Neutrophil (primary cell): ENCODE measurements around the gene KLHL29.

Source experiments
- H3K27ac ChIP-seq: fragments of 200-600 bp; sonication (generic); 2 replicates; pipeline ENCODE4 v1.5.1; 2016; ENCODE audit warnings: mild to moderate bottlenecking, moderate library complexity
- H3K27me3 ChIP-seq: fragments of 200-600 bp; sonication (generic); 2 replicates; pipeline ENCODE4 v1.6.0; 2016; ENCODE audit warnings: mild to moderate bottlenecking
- H3K36me3 ChIP-seq: fragments of 200-600 bp; sonication (generic); 2 replicates; pipeline ENCODE4 v1.5.1; 2017
- H3K4me1 ChIP-seq, 2 experiments: fragments of 200-600 bp in 1 of 2; sonication (generic) in 1 of 2; 1 replicate in 1 of 2; 2 replicates in 1 of 2; pipeline versions ENCODE4 v1.5.1 to v1.6.1; 2013 to 2016; ENCODE audit warnings: low read depth in 1 of 2, low read length in 1 of 2, mild to moderate bottlenecking in 1 of 2, moderate library complexity in 1 of 2; ENCODE audit not compliant: control insufficient read depth in 1 of 2, insufficient read depth in 1 of 2
- H3K4me3 ChIP-seq, 2 experiments: fragments of 200-600 bp in 1 of 2; sonication (generic) in 1 of 2; 1 replicate in 1 of 2; 2 replicates in 1 of 2; pipeline ENCODE4 v1.5.1; 2013 to 2016; ENCODE audit warnings: low read depth in 1 of 2, low read length in 1 of 2, mild to moderate bottlenecking in 1 of 2, moderate library complexity in 1 of 2
- H3K9me3 ChIP-seq: fragments of 200-600 bp; sonication (generic); 2 replicates; pipeline ENCODE4 v1.5.1; 2016
- CTCF ChIP-seq: fragments of 200-600 bp; sonication (generic); IDR thresholded peaks from 2 replicates; pipeline ENCODE4 v1.5.1; 2016; ENCODE audit warnings: antibody characterized with exemption

KLHL29 gene

GRCh38 chr2:23423062-23423872 is 38.3 kb downstream of the KLHL29 start:
- Histone ChIP-seq H3K27ac (no peak overlapping the region), H3K4me3 (no peak overlapping the region), H3K4me1 (no peaks in the 10 kb centered on the region), H3K36me3 (no peaks in the 10 kb centered on the region), H3K27me3 (peaks cover 13% of the 10 kb centered on the region), H3K9me3 (no peaks in the 10 kb centered on the region)
- TF ChIP-seq CTCF = no peak

DNA sequence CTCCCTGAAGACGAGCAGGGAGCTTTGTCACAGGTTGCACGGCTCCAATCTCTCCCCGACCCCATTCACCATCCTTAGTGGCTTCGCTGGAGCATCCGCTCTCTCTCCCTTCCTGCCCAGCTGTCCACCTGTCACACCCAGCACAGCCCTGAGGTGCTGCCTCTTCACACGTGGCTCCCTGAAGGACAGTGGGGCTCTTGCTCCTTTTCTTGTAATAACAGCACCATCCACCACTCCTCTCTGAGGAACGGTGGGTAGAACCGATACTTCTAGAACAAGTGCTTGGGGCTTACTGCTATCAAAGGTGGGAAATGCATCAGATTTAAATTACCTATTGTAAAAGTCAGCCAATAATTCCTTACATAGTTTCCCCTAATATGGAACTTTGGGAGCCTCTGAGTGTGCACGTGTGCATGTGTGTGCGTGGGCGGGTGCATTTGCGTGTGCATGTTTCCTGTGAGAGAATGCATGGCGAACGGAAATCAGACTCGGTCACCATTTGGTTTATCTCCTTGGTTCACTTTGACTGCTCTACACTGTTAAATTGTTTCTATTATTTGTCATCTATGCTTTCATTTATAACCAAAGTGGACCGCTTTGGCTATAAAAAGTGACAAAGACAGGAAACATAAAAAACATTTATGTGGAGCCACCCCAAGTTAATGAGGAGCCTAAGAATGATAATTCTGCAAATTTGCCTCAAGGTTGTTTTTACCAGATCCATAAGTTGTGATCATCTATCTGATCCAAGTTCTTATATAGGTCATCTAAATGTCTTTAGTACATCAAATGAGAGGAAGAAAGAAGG is 39.1 kb downstream of the KLHL29 start:
- TF ChIP-seq CTCF = no peak
- no peak overlapping the region for H3K27ac ChIP-seq

DNA sequence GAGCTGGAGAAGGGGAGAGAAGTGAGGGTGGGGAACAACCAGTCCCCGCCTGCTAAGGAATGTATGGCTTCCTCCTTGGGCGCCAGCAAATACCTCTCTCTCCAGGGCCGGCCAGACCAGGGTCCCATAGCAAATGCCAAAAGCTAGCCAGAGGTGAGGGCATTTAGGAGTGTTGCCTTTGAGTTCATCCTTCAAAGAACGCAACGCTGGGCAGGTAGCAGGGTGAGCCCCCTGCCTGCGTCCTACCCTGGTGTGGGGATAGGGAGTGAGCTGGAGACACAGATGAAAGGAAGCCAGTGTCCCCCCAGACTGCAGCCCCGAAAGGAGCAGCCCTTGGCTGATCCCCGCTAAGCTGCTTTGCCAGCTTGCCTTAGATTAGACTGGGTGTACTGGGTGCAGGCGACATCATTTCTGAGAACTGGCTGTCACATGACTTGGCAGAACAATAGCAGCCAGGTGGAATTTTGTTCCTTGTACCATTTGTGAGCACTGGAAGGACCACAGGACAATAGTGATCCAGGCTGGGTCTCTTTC is 40.4 kb downstream of the KLHL29 start:
- Histone ChIP-seq H3K36me3 (no peaks in the 10 kb centered on the region), H3K27ac (no peak overlapping the region), H3K4me1 (no peaks in the 10 kb centered on the region), H3K9me3 (no peaks in the 10 kb centered on the region), H3K4me3 (no peak overlapping the region), H3K27me3 (peaks cover 13% of the 10 kb centered on the region)
- no peak for TF ChIP-seq CTCF

More for the DNA sequence above, 39.1 kb downstream of the KLHL29 start:
- peaks cover 13% of the 10 kb centered on the region for H3K27me3 ChIP-seq
- no peaks in the 10 kb centered on the region for H3K9me3 ChIP-seq
- H3K4me3 ChIP-seq = no peak overlapping the region
- H3K4me1 ChIP-seq = no peaks in the 10 kb centered on the region
- no peaks in the 10 kb centered on the region for H3K36me3 ChIP-seq

GRCh38 chr2:23425885-23426262 is 40.9 kb downstream of the KLHL29 start:
- no peak overlapping the region for H3K27ac ChIP-seq
- H3K9me3 ChIP-seq = no peaks in the 10 kb centered on the region
- H3K4me1 ChIP-seq = no peaks in the 10 kb centered on the region
- no peaks in the 10 kb centered on the region for H3K36me3 ChIP-seq
- no peak overlapping the region for H3K4me3 ChIP-seq
- peaks cover 13% of the 10 kb centered on the region for H3K27me3 ChIP-seq
- no peak for TF ChIP-seq CTCF

DNA sequence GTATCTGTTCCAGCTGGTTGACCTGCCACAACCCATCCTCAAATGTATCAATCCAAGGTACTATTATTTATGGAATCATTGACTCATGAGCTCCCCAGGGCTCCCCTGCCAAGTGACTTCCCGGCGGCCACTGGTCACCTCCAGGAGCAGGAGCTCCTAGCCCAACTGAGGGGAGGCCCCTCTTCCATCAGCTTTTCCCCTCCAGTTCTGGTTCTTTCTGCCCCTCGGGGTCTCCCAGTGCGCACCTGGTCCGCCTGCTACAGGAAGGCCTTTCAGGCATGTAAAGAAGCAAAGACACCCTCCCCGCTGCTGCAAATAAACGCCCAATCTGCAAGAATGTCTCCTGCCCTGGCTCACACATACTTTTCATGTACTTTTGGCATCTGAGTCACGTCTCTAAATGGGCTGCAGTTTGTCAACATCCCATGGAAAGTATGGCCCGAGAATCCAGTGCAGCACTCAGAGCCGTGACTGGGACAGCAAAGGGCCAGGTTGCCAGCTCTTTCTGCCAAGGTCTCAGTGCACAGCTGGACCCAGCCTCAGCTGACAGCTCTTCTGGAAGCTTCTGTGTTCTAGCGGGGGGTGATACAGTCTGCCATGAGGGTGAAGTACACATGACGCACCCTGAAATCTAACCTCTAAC is 41.4 kb downstream of the KLHL29 start:
- TF ChIP-seq CTCF = no peak
- peaks cover 13% of the 10 kb centered on the region for H3K27me3 ChIP-seq
- H3K9me3 ChIP-seq = no peaks in the 10 kb centered on the region
- no peaks in the 10 kb centered on the region for H3K36me3 ChIP-seq
- no peak overlapping the region for H3K27ac ChIP-seq
- no peak overlapping the region for H3K4me3 ChIP-seq
- no peaks in the 10 kb centered on the region for H3K4me1 ChIP-seq
